Measurements from ENCODE around the gene DYNC1I1. TPM values are rescaled to one million over a fixed set of nuclear protein-coding genes. Genes with fewer than 3 reads are reported as not detected.

Gene DYNC1I1
- total RNA-seq, 3 donors from 2014 or later, result 0.41 to 42.6 (median 1.5) TPM

DNA sequence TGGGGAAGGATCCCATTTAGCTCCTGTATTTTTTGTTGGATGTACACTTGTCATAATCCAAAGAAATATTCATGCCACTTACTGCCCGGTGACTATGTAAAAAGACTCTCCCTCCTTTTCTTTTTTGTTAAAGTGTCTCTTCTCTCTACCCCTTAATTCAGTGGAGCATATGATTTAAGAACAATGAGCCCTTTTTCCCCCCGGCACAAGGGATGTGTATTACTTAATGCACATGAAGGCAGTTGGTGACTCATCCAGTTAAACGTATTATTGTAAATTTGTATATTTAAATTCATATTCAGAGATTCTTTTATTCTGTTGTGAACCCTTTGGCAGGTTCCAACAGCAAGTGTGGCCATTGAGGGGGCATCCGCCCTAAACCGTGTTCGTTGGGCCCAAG lies 307.7 kb downstream of the DYNC1I1 start:
- TF ChIP-seq, protein P1, sequence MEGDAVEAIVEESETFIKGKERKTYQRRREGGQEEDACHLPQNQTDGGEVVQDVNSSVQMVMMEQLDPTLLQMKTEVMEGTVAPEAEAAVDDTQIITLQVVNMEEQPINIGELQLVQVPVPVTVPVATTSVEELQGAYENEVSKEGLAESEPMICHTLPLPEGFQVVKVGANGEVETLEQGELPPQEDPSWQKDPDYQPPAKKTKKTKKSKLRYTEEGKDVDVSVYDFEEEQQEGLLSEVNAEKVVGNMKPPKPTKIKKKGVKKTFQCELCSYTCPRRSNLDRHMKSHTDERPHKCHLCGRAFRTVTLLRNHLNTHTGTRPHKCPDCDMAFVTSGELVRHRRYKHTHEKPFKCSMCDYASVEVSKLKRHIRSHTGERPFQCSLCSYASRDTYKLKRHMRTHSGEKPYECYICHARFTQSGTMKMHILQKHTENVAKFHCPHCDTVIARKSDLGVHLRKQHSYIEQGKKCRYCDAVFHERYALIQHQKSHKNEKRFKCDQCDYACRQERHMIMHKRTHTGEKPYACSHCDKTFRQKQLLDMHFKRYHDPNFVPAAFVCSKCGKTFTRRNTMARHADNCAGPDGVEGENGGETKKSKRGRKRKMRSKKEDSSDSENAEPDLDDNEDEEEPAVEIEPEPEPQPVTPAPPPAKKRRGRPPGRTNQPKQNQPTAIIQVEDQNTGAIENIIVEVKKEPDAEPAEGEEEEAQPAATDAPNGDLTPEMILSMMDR (IDR thresholded peaks at IDR 0.05), result no peak
- Histone ChIP-seq H3K36me3 (ENCODE audit: low read depth) (no peaks in the 10 kb centered on the region), H3K9me3 (no peaks in the 10 kb centered on the region), H3K4me1 (ENCODE audit: low read depth) (peaks cover 4% of the 10 kb centered on the region), H3K4me3 (no peak overlapping the region)
- intact Hi-C loops (cut with DNase I, micrococcal nuclease), result no loop called here
- ATAC-seq (no peak), DNase-seq (no peak)

DNA sequence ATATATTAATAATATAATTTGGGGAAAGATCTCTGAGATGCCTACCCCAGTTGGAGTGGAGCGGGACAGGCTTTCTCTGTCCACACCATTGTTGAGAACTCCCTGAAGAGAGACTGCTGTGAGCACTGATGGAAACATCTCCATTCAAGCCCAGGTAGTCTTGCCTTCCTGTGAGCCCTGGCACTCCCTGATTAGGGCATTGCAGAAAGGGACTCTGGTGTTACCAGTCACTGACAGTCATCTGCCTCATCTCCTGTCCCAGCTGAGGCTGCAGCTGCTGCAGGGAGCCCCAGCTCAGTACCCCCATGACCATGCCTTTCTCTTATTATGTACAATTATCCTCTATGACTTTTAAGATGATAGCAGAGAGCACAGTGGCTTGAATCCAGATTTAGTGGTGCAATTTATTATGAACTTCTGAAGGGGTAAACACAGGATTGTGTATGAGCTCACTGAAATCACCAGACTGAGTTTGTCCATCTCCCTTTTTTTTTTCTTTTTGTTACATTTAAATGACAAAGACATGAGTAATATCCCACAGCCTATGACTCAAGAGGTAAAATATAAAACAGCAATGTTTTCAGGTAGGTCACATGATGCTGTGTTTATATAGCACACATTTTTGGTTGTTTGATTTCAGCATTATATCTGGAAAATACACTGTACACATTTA lies 312.7 kb downstream of the DYNC1I1 start:
- ATAC-seq (no peak), DNase-seq (no peak)
- H3K4me1 ChIP-seq (ENCODE audit: low read depth), result no peaks in the 10 kb centered on the region
- H3K4me3 ChIP-seq, result no peak overlapping the region
- no peaks in the 10 kb centered on the region for H3K9me3 ChIP-seq
- intact Hi-C loops (cut with DNase I, micrococcal nuclease), result no loop called here
- TF ChIP-seq, protein P1 (IDR thresholded peaks at IDR 0.05), result no peak
- no peaks in the 10 kb centered on the region for H3K36me3 ChIP-seq (ENCODE audit: low read depth)

DNA sequence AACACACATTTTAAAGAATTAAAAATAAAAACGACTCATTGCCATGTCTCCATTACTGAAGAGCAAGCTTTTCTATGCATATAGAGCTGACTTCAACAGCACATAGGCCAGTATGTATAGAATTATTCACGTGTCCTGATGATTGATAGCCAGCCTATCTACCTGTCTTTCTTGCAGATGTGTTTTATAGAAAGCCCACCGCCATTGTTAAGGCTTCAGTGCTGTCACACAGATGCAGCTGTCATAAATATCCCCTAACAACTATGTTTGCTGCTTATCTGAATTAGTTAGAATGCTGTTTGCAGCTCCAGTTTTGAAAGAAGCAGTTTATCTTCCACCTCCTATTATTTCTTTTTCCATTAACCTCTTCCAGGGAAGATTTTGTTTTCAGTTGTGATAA lies 313.6 kb downstream of the DYNC1I1 start:
- H3K9me3 ChIP-seq, result no peaks in the 10 kb centered on the region
- H3K36me3 ChIP-seq (ENCODE audit: low read depth), result no peaks in the 10 kb centered on the region
- H3K4me3 ChIP-seq, result no peak overlapping the region
- TF ChIP-seq, protein P1 (IDR thresholded peaks at IDR 0.05), result no peak
- intact Hi-C loops (cut with DNase I, micrococcal nuclease), result no loop called here
- no peaks in the 10 kb centered on the region for H3K4me1 ChIP-seq (ENCODE audit: low read depth)
- ATAC-seq (no peak), DNase-seq (no peak)

DNA sequence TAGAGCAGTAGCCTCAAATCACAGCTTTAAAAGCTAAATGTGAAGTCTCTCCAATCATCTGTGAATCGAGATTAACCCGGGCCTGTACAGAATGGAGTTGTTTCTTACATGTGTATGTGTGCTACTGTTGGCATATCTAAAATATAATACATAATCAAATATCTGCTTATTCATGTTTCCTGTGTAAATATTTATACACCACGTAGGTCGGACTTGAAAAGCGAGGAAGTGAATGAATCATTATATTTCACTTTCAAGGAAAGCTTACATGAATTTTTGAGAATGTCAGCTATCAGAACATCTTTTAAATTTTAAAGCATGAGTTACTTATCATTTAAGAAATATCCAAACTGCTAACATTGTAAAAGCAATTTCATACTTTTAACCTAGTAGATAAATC lies 316.2 kb downstream of the DYNC1I1 start:
- DNase-seq (no peak), ATAC-seq (no peak)
- Histone ChIP-seq H3K4me1 (ENCODE audit: low read depth) (no peaks in the 10 kb centered on the region), H3K9me3 (no peaks in the 10 kb centered on the region), H3K4me3 (no peak overlapping the region), H3K36me3 (ENCODE audit: low read depth) (no peaks in the 10 kb centered on the region)
- intact Hi-C loops (cut with DNase I, micrococcal nuclease), result no loop called here
- TF ChIP-seq, protein P1 (IDR thresholded peaks at IDR 0.05), result no peak

DNA sequence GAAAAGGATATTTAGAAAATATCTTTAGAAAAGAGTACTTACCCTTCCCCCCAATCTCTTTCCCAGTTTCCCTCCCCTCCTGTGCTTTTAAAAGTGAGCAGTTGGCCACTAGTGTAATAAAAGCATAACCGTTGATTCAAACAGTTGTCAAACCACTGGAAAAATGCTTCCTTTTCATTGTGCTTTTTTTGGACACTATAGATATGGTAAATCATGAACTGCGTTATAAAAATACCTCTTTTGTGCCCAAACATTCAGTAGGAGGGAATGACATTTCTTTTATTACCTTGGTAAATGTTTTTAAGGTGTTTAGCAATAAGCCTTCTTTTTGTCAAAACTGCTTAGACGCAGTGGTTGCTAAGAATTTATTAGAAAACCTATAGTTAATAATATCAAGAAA lies 317.2 kb downstream of the DYNC1I1 start:
- no peak for DNase-seq
- intact Hi-C loops (cut with DNase I, micrococcal nuclease), result no loop called here
- Histone ChIP-seq H3K9me3 (no peaks in the 10 kb centered on the region), H3K36me3 (ENCODE audit: low read depth) (no peaks in the 10 kb centered on the region), H3K4me1 (ENCODE audit: low read depth) (no peaks in the 10 kb centered on the region), H3K4me3 (no peak overlapping the region)
- TF ChIP-seq, protein P1 (IDR thresholded peaks at IDR 0.05), result no peak
- no peak for ATAC-seq

DNA sequence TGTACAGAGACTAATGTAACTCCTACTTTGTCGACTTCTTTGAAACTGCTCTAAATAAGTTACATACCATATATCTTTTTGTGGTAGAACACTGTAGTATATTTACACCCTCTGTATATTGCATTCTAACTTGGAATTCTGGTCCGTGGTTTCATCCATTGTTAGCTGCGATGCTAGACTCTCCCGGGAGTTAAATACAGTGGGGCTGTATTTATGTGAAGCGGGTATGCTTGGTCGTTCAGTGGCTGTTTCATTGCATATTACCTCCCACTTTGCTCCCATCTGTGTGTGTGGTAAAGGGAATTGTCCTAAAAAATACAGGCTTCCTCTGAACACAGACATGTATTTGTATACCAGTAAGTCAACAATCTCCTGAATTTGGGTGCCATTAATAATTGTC lies 318.4 kb downstream of the DYNC1I1 start:
- TF ChIP-seq, protein P1 (IDR thresholded peaks at IDR 0.05), result no peak
- no peak for ATAC-seq

More for the DNA sequence above, 318.4 kb downstream of the DYNC1I1 start:
- DNase-seq, result no peak
- no peaks in the 10 kb centered on the region for H3K4me1 ChIP-seq (ENCODE audit: low read depth)
- H3K4me3 ChIP-seq, result no peak overlapping the region
- no peaks in the 10 kb centered on the region for H3K9me3 ChIP-seq
- no peaks in the 10 kb centered on the region for H3K36me3 ChIP-seq (ENCODE audit: low read depth)
- intact Hi-C loops (cut with DNase I, micrococcal nuclease), result no loop called here

Data from mucosa of descending colon (tissue), 3 donors.